Measurements from ENCODE around the gene ACTR5. TPM values are rescaled to one million over a fixed set of nuclear protein-coding genes. Genes with fewer than 3 reads are reported as not detected.

The ACTR5 gene
- polyA plus RNA-seq, 1 donor = 7.8 TPM

DNA sequence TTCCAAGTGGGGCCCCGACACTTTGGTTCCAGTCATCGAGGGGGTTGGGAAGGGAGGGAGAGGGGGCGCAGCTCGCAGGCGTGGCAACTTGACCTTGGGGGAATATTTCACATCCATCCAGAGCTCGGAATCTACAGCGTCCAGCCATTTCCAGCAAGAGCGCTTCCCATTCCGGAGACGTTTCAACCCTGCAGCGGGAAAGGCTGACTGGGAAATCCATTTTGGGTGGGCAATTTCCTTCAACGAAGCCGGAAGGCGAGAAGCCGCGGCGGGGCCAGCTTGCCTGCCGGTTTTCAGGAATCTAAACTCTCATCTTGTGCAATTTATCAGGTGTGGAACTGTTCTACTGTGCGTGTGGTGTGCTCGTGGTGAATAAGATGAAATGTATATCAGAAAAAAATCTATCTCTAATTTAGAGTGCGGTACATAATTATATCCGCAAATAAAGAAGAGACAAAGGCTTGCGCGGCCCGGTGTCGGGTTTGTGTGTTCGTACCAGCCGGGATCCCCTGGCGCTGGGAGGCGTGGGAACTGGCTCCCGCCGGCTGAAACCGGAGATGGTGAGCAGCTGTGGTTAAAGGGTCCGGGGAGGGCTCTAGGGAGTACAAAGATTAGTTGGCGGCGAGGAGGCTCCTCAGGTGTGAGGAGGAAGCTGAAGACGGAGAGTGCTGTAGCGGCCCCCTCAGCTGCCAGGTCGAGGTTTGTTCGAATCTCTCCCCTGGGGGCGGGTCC, 19.2 kb upstream of the ACTR5 start:
- 20% methylated on average over 1 of the region's 41 CpGs for WGBS (ENCODE audit: insufficient coverage, low lambda C conversion rate)
- no peak overlapping the region for H3K4me3 ChIP-seq (ENCODE audit: low read length)
- no peak for DNase-seq
- H3K36me3 ChIP-seq (ENCODE audit: control insufficient read depth, insufficient read depth, low read length) = no peaks in the 10 kb centered on the region
- H3K27me3 ChIP-seq (ENCODE audit: control insufficient read depth, insufficient read depth, low read length) = peaks cover 99% of the 10 kb centered on the region
- H3K27ac ChIP-seq (ENCODE audit: low read length) = no peak overlapping the region
- H3K4me1 ChIP-seq (ENCODE audit: control insufficient read depth, insufficient read depth, low read length) = peaks cover 8% of the 10 kb centered on the region
- H3K9me3 ChIP-seq (ENCODE audit: control insufficient read depth, low read depth, low read length) = peaks cover 3% of the 10 kb centered on the region

DNA sequence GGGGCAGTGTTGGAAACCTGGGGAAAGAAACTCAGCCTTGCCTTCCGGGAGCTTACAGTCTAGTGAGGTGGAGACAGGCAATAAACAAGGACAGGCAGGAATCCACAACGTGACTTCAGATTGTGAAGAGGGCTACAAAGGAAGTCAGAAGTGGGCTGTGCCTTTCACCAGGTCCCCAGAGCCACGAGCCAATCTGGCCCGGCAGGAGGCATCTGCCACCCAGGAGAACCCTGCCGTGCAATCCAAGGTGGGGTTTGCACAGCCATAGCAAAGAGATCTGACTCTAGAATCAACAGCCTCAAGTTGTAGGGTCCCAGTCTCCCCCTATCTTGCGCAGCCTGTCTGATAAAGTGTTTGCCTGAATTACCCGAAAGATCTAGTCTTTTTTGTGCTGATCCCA, 18.5 kb upstream of the ACTR5 start:
- peaks cover 3% of the 10 kb centered on the region for H3K9me3 ChIP-seq (ENCODE audit: control insufficient read depth, low read depth, low read length)
- no peak overlapping the region for H3K27ac ChIP-seq (ENCODE audit: low read length)
- no peak for DNase-seq
- no peaks in the 10 kb centered on the region for H3K36me3 ChIP-seq (ENCODE audit: control insufficient read depth, insufficient read depth, low read length)
- no peak overlapping the region for H3K4me3 ChIP-seq (ENCODE audit: low read length)
- WGBS (ENCODE audit: insufficient coverage, low lambda C conversion rate) = no CpG with 5 or more reads among the region's 7 CpGs
- H3K27me3 ChIP-seq (ENCODE audit: control insufficient read depth, insufficient read depth, low read length) = peaks cover 92% of the 10 kb centered on the region
- H3K4me1 ChIP-seq (ENCODE audit: control insufficient read depth, insufficient read depth, low read length) = peaks cover 8% of the 10 kb centered on the region

DNA sequence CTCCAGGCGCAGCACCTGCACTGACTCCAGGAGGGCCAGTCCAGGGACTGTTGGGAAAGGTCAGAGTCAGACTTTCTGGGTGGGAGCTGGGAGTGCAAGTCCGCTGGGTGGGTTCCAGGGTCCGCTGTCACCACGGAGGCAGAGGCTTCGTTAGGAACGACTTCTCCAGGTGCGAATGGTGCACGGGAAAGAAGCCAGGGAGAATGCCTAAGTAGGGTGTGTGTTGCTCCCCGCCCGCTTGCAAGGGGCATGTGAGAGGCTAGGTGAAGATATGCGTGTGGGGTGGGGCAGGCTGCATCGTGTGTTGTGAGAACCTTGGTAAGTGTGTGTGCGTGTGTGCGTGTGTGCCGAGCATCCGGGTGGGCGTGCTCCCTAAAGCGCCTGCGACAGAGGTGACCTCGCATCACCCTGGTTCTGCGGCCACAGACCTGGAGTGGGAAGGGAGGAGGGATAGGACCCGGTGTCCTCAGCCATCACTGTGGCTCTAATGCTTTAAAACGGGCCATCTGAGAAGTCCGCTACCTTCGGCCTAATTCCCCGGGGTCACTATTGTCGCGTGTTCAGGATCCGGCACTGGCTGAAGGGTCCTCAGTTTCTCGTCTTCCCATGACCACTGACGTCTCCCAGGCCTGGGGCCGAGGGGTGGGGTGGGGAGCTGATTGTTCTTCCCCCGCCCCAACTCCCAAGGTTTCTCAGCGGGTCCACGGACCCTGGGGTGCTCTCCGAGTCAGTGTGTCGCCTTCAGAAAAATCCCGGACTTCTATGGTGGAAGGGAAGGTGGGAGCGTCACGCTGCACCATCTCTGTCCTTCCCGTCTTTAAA, 17.9 kb upstream of the ACTR5 start:
- Histone ChIP-seq H3K36me3 (ENCODE audit: control insufficient read depth, insufficient read depth, low read length) (no peaks in the 10 kb centered on the region), H3K27me3 (ENCODE audit: control insufficient read depth, insufficient read depth, low read length) (peaks cover 91% of the 10 kb centered on the region), H3K4me3 (ENCODE audit: low read length) (no peak overlapping the region), H3K4me1 (ENCODE audit: control insufficient read depth, insufficient read depth, low read length) (peaks cover 8% of the 10 kb centered on the region), H3K9me3 (ENCODE audit: control insufficient read depth, low read depth, low read length) (peaks cover 3% of the 10 kb centered on the region), H3K27ac (ENCODE audit: low read length) (no peak overlapping the region)
- WGBS (ENCODE audit: insufficient coverage, low lambda C conversion rate) = no CpG with 5 or more reads among the region's 41 CpGs
- no peak for DNase-seq

DNA sequence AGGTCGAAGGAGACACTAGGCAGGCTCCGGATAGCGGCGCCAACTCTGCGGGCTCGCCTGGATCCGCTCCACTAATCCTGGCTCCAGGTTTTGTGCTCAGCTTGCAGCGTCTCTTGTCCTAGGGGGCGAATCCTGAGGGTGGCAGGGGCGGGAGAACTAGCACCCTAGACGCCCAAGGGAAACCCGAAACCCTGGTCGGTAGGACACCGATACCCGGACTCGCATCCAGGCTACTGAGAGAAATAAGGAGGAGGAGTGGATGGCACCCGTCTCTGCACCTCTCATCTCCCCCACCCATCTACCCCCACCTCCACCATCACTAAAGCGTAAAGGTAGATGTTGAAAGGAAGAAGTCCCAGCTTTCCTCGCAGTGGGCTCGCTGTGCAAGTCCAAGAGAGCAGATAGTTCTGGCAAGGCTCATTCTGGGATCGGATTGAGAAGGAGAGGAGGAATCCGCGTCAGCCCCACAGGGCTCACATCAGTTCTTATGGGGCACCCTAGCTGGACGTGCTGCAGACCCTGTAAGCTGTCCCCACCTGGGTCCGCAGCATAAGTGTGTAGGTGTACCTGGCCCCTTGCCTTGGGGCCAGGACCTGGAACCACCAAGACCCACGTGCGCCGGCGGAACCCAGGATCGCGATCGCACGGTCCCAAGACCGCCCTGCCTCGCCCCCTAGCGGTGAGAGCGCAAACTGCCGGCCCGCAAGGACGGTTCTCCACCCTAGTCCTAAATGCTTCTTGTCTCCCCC, 17.1 kb upstream of the ACTR5 start:
- peak in 1 of 2 donors; percentile 60 for DNase-seq
- Histone ChIP-seq H3K36me3 (ENCODE audit: control insufficient read depth, insufficient read depth, low read length) (no peaks in the 10 kb centered on the region), H3K9me3 (ENCODE audit: control insufficient read depth, low read depth, low read length) (peaks cover 3% of the 10 kb centered on the region), H3K4me1 (ENCODE audit: control insufficient read depth, insufficient read depth, low read length) (peaks cover 8% of the 10 kb centered on the region), H3K27me3 (ENCODE audit: control insufficient read depth, insufficient read depth, low read length) (peaks cover 88% of the 10 kb centered on the region), H3K27ac (ENCODE audit: low read length) (no peak overlapping the region), H3K4me3 (ENCODE audit: low read length) (no peak overlapping the region)
- WGBS (ENCODE audit: insufficient coverage, low lambda C conversion rate) = no CpG with 5 or more reads among the region's 40 CpGs

DNA sequence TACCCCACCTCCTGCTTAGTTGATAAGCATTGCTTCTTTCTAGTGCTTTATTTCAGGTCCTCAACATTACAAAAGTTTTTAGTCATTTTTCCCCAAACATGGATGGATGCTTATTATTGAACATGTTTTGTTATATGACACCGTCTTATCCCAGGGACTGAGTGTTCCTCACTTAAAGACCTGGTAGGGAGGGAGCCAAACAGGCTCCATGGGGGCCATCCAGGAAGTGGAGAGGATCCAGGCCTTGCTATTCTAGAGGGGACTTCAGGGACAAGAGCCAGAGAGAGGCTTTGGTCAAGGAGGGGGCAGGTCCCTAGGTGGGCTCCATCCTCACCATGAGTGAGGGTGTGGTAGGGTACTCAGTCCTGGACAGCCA, 16.5 kb upstream of the ACTR5 start:
- peaks cover 3% of the 10 kb centered on the region for H3K9me3 ChIP-seq (ENCODE audit: control insufficient read depth, low read depth, low read length)
- H3K4me3 ChIP-seq (ENCODE audit: low read length) = no peak overlapping the region
- WGBS (ENCODE audit: insufficient coverage, low lambda C conversion rate) = no CpG with 5 or more reads among the region's 1 CpG
- H3K27me3 ChIP-seq (ENCODE audit: control insufficient read depth, insufficient read depth, low read length) = peaks cover 82% of the 10 kb centered on the region
- H3K36me3 ChIP-seq (ENCODE audit: control insufficient read depth, insufficient read depth, low read length) = no peaks in the 10 kb centered on the region
- peaks cover 8% of the 10 kb centered on the region for H3K4me1 ChIP-seq (ENCODE audit: control insufficient read depth, insufficient read depth, low read length)
- no peak for DNase-seq
- no peak overlapping the region for H3K27ac ChIP-seq (ENCODE audit: low read length)

DNA sequence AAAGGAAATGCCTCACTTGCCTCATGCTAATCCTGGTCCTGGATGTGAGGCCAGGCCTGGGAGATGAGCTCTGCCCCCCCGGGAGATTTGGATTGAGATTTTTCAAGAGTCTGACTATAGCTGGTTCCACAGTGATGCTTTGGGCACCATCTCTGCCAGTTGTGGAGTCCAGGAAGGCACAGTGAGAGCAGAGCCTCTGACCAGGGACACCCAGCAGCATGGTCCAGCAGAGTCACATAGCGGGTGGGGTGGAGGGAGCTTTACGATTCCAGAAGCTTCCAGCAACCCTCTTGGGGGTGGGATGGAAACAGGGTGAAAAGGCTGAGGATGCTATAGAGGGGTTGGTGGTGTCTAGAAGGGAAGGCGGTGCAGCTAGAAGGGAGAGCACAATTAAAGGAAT, 15.3 kb upstream of the ACTR5 start:
- Histone ChIP-seq H3K27ac (ENCODE audit: low read length) (no peak overlapping the region), H3K36me3 (ENCODE audit: control insufficient read depth, insufficient read depth, low read length) (no peaks in the 10 kb centered on the region), H3K4me1 (ENCODE audit: control insufficient read depth, insufficient read depth, low read length) (peaks cover 8% of the 10 kb centered on the region), H3K27me3 (ENCODE audit: control insufficient read depth, insufficient read depth, low read length) (peaks cover 73% of the 10 kb centered on the region), H3K9me3 (ENCODE audit: control insufficient read depth, low read depth, low read length) (no peaks in the 10 kb centered on the region), H3K4me3 (ENCODE audit: low read length) (no peak overlapping the region)
- no CpG with 5 or more reads among the region's 4 CpGs for WGBS (ENCODE audit: insufficient coverage, low lambda C conversion rate)
- DNase-seq = no peak

DNA sequence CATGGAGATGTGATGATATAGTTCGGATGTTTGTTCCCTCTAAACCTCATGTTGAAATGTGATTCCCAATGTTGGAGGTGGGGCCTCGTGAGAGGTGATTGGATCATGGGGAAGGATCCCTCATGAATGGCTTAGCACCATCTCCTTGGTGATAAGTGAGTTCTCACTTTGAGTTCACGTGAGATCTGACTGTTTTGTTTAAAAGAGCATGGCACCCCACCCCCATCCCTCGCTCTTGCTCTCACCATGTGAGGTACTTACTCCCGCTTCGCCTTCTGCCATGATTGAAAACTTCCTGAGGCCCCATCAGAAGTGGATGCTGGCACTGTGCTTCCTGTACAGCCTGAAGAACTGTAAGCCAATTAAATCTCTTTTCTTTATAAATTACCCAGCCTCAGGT, 13.1 kb upstream of the ACTR5 start:
- WGBS (ENCODE audit: insufficient coverage, low lambda C conversion rate) = 43% methylated on average over 1 of the region's 6 CpGs
- no peak for DNase-seq
- H3K27ac ChIP-seq (ENCODE audit: low read length) = no peak overlapping the region
- peaks cover 8% of the 10 kb centered on the region for H3K4me1 ChIP-seq (ENCODE audit: control insufficient read depth, insufficient read depth, low read length)
- no peaks in the 10 kb centered on the region for H3K9me3 ChIP-seq (ENCODE audit: control insufficient read depth, low read depth, low read length)
- peaks cover 60% of the 10 kb centered on the region for H3K27me3 ChIP-seq (ENCODE audit: control insufficient read depth, insufficient read depth, low read length)
- H3K36me3 ChIP-seq (ENCODE audit: control insufficient read depth, insufficient read depth, low read length) = no peaks in the 10 kb centered on the region
- H3K4me3 ChIP-seq (ENCODE audit: low read length) = no peak overlapping the region

DNA sequence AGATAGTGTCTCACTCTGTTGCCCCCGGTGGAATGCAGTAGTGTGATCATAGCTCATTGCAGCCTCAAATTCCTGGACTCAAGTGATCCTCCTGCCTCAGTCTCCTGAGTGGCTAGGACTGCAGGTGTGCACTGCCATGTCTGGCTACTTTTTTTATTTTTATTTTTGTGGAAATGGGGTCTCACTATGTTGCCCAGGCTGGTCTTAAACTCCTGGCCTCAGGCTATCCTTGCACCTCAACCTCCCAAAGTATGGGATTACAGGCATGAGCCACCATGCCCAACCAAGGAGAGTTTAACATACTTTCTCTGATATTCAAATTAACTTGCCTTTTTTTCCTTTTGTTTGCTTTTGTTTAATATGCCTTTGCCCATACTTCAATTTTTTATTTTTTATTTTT, 10.4 kb upstream of the ACTR5 start:
- Histone ChIP-seq H3K27me3 (ENCODE audit: control insufficient read depth, insufficient read depth, low read length) (peaks cover 56% of the 10 kb centered on the region), H3K4me3 (ENCODE audit: low read length) (no peak overlapping the region), H3K27ac (ENCODE audit: low read length) (no peak overlapping the region), H3K4me1 (ENCODE audit: control insufficient read depth, insufficient read depth, low read length) (no peaks in the 10 kb centered on the region), H3K36me3 (ENCODE audit: control insufficient read depth, insufficient read depth, low read length) (no peaks in the 10 kb centered on the region), H3K9me3 (ENCODE audit: control insufficient read depth, low read depth, low read length) (no peaks in the 10 kb centered on the region)
- DNase-seq = no peak
- no CpG with 5 or more reads among the region's 1 CpG for WGBS (ENCODE audit: insufficient coverage, low lambda C conversion rate)

DNA sequence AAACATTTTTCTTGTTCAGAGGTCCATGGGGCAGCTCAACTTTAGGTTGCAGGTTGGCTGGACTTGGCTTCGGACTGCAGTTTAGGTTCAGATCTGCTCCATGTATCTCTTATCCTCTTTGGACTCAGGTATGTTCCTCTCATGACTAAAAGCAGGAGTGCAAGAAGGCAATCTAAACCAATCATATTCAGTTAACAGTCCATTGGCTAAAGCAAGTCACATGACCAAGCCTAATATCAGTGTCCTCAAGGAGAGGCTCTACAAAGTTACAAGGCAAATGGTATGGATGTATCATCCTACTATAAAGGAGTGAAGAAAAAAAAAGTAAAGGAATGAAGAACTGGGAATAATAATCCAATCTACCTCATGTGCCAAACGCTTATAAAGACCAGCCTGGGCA, 2.5 kb upstream of the ACTR5 start:
- no peaks in the 10 kb centered on the region for H3K36me3 ChIP-seq (ENCODE audit: control insufficient read depth, insufficient read depth, low read length)
- no peak overlapping the region for H3K27ac ChIP-seq (ENCODE audit: low read length)
- no peak overlapping the region for H3K4me3 ChIP-seq (ENCODE audit: low read length)
- WGBS (ENCODE audit: insufficient coverage, low lambda C conversion rate) = 100% methylated on average over 1 of the region's 2 CpGs
- DNase-seq = no peak
- H3K27me3 ChIP-seq (ENCODE audit: control insufficient read depth, insufficient read depth, low read length) = peaks cover 18% of the 10 kb centered on the region
- H3K4me1 ChIP-seq (ENCODE audit: control insufficient read depth, insufficient read depth, low read length) = peaks cover 8% of the 10 kb centered on the region
- no peaks in the 10 kb centered on the region for H3K9me3 ChIP-seq (ENCODE audit: control insufficient read depth, low read depth, low read length)

DNA sequence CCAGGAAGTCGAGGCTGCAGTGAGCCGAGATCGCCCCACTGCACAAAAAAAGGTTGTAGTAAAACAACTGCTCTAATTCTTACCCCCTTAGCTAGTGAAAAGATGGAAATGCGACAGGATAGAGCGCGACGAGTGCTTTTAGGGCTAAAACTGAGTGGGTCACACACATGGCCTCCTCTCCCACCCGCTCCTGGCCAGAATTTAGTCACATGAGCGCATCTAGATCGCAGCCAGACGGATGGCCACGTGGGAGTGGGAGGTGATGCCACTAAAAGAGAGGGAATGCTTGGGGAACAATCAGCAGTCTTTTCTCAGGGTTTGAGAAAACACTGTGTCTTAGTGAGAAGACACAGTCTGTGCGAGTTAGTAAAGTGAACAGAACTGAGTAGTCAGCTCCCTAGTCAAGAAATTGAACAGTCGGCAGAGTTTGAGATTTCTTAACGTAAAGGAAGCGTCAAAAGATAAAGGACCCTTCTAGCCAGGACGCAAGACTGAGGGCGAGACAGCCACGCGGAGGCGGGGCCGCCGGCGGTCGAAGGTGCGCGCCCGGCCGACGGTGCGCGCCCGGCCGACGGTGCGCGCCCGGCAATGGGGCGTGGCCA, 664 bp upstream of the ACTR5 start:
- Histone ChIP-seq H3K4me1 (ENCODE audit: control insufficient read depth, insufficient read depth, low read length) (peaks cover 8% of the 10 kb centered on the region), H3K36me3 (ENCODE audit: control insufficient read depth, insufficient read depth, low read length) (peaks cover 4% of the 10 kb centered on the region), H3K4me3 (ENCODE audit: low read length) (peak overlapping the region; percentile 27), H3K27me3 (ENCODE audit: control insufficient read depth, insufficient read depth, low read length) (peaks cover 2% of the 10 kb centered on the region), H3K9me3 (ENCODE audit: control insufficient read depth, low read depth, low read length) (no peaks in the 10 kb centered on the region), H3K27ac (ENCODE audit: low read length) (no peak overlapping the region)
- peak in 1 of 2 donors; percentile 84 for DNase-seq
- WGBS (ENCODE audit: insufficient coverage, low lambda C conversion rate) = no CpG with 5 or more reads among the region's 39 CpGs

Measured in large intestine (tissue), 3 donors.